ENCODE results near the gene ATP6AP2.
"Not testable (repeated sequence)": the region's sequence is repeated elsewhere in the genome, so short reads cannot be mapped to it uniquely, and the experiment has no call there.

Gene ATP6AP2

GRCh38 chrX:40580537-40581335 is at the start of gene ATP6AP2:
ATP6AP2 (plus strand) TSS chrX:40580970; CDS start chrX:40581066, 96 bp downstream.
- peak; percentile 78 to 81 for DNase-seq (ENCODE audit: low read depth in 2 of 2)

GRCh38 chrX:40531056-40531826 is 49.5 kb upstream of the ATP6AP2 start:
- DNase-seq (ENCODE audit: low read depth in 2 of 2), result no peak

GRCh38 chrX:40537310-40537709 is 43.5 kb upstream of the ATP6AP2 start:
- no peak for DNase-seq (ENCODE audit: low read depth in 2 of 2)

- no peak for DNase-seq (ENCODE audit: low read depth in 2 of 2)
Observed at GRCh38 chrX:40538406-40538805, 42.4 kb upstream of the ATP6AP2 start.

GRCh38 chrX:40539214-40540142 is 41.3 kb upstream of the ATP6AP2 start:
- DNase-seq (ENCODE audit: low read depth in 2 of 2), result peak in 1 of 2 experiments; percentile 26

GRCh38 chrX:40542208-40542607 is 38.6 kb upstream of the ATP6AP2 start:
- no peak for DNase-seq (ENCODE audit: low read depth in 2 of 2)

GRCh38 chrX:40542972-40543371 is 37.8 kb upstream of the ATP6AP2 start:
- no peak for DNase-seq (ENCODE audit: low read depth in 2 of 2)

GRCh38 chrX:40543661-40544328 is 37.0 kb upstream of the ATP6AP2 start:
- peak in 1 of 2 experiments; percentile 33 for DNase-seq (ENCODE audit: low read depth in 2 of 2)

- DNase-seq (ENCODE audit: low read depth in 2 of 2), result no peak
Observed at GRCh38 chrX:40544343-40545266, 36.2 kb upstream of the ATP6AP2 start.

- no peak for DNase-seq (ENCODE audit: low read depth in 2 of 2)
Observed at GRCh38 chrX:40546870-40547269, 33.9 kb upstream of the ATP6AP2 start.

GRCh38 chrX:40550066-40550465 is 30.7 kb upstream of the ATP6AP2 start:
- DNase-seq (ENCODE audit: low read depth in 2 of 2), result no peak

GRCh38 chrX:40552768-40553167 is 28.0 kb upstream of the ATP6AP2 start:
- DNase-seq (ENCODE audit: low read depth in 2 of 2), result no peak

GRCh38 chrX:40558590-40558989 is 22.2 kb upstream of the ATP6AP2 start:
- DNase-seq (ENCODE audit: low read depth in 2 of 2), result no peak

GRCh38 chrX:40563784-40564183 is 17.0 kb upstream of the ATP6AP2 start:
- DNase-seq (ENCODE audit: low read depth in 2 of 2), result no peak

GRCh38 chrX:40564447-40564846 is 16.3 kb upstream of the ATP6AP2 start:
- no peak for DNase-seq (ENCODE audit: low read depth in 2 of 2)

GRCh38 chrX:40570346-40571093 is 10.2 kb upstream of the ATP6AP2 start:
- no peak for DNase-seq (ENCODE audit: low read depth in 2 of 2)

- not testable (repeated sequence) for DNase-seq (ENCODE audit: low read depth in 2 of 2)
Observed at GRCh38 chrX:40571164-40571563, 9.6 kb upstream of the ATP6AP2 start.

- DNase-seq (ENCODE audit: low read depth in 2 of 2), result no peak
Observed at GRCh38 chrX:40571600-40571999, 9.2 kb upstream of the ATP6AP2 start.

- DNase-seq (ENCODE audit: low read depth in 2 of 2), result no peak
Observed at GRCh38 chrX:40573763-40574162, 7.0 kb upstream of the ATP6AP2 start.
